Stimulated activated naive CD8-positive, alpha-beta T cell treated with anti-CD3 and anti-CD28 coated beads, Interleukin-15, amount 100 ng/mL, for 72 hours (primary cell): ENCODE data around the gene CARS1.
A peak's percentile ranks its signal among the peaks of the same experiment; 100 is the strongest.

Source experiments
- ATAC-seq: fragments of 150-1000 bp; cut with Tn5 transposase; 2 replicates; pipeline ENCODE4 v1.10.0; 2021; ENCODE audit warnings: mild to moderate bottlenecking, moderate library complexity
- DNase-seq, 2 donors: peaks; one replicate each; pipeline ENCODE4 v3.0.0; 2021 to 2022
- H3K27ac Mint-ChIP-seq, 2 donors: one replicate each; pipeline ENCODE4 v1.8.0; 2022; ENCODE audit warnings: mild to moderate bottlenecking in 2 of 2, mixed read lengths in 2 of 2, moderate library complexity in 2 of 2
- H3K27me3 Mint-ChIP-seq: one replicate; pipeline ENCODE4 v1.8.0; 2022; ENCODE audit warnings: mixed read lengths
- H3K4me1 Mint-ChIP-seq: one replicate; pipeline ENCODE4 v1.8.0; 2022; ENCODE audit warnings: mild to moderate bottlenecking, mixed read lengths
- H3K4me3 Mint-ChIP-seq, 2 donors: one replicate each; pipeline ENCODE4 v1.8.0; 2022; ENCODE audit warnings: mild to moderate bottlenecking in 2 of 2, mixed read lengths in 2 of 2, moderate library complexity in 1 of 2
- H3K9me3 Mint-ChIP-seq, 2 donors: one replicate each; pipeline ENCODE4 v1.8.0; 2022; ENCODE audit warnings: mixed read lengths in 2 of 2

CARS1 gene

DNA sequence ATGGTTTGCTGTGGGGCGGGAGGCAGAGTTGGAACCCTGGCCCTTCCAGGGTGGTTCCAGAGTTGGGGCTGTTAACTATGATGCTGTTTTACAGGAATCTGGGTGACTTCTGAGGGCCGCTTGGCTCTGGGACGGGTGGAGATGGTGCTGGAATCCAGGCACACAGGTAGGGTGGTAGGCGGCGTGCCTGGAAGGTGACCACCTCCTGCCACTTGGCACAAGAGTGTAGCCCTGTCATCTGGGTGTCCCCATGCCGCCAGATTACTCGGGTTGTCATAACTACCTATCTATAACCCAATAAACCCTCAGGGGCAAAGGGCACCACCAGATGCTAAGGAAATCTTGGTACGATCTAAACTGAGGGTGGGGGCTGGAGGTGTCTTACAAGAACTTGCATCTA is 1.3 kb downstream of the CARS1 start:
- H3K9me3 Mint-ChIP-seq = no peaks in the 10 kb centered on the region
- peak overlapping the region; percentile 94 to 99 for H3K27ac Mint-ChIP-seq
- no peaks in the 10 kb centered on the region for H3K27me3 Mint-ChIP-seq
- peaks cover 59% of the 10 kb centered on the region for H3K4me1 Mint-ChIP-seq
- ATAC-seq (no peak), DNase-seq (no peak)
- peak overlapping the region; percentile 98 for H3K4me3 Mint-ChIP-seq

DNA sequence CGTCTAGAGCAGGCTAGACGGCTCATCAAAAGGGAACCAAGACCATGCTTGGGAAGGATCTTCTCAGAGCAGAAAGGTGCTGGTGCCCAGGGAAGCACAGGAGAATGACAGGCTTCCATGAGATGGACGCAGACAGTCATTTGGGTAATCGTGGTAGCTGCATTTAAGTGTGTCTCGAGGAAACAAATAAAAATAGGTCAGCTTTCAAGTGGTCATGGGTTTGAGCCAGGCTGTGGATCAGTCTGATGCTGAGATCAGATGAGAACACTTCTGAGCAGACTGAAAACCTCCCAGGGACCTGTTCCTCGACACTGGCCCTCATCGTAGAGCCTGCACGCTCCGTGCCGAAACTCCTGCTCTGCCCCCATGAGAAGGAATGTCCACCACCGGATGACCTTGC is 4.7 kb downstream of the CARS1 start:
- no peak for DNase-seq
- Mint-ChIP-seq H3K27ac (no peak overlapping the region), H3K4me3 (no peak overlapping the region), H3K9me3 (no peaks in the 10 kb centered on the region), H3K4me1 (peaks cover 77% of the 10 kb centered on the region), H3K27me3 (no peaks in the 10 kb centered on the region)
- ATAC-seq = no peak

DNA sequence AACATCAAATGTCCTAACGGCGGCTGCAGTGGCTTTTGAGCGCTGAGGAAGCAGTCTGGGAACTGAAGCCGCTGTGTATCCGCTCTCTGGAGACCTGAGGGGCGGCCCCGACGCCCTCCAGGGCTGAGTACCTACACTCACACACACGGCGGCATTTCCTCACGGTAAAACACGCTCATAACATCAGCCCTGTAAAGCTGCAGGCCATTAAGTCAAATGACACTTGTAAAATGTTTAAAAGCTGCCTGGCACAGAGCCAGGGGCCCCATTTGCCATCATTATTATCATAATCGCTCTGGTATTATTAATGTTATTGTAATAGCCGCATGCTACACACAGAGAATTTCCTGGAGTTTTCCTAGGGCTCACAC is 5.1 kb downstream of the CARS1 start:
- Mint-ChIP-seq H3K27ac (no peak overlapping the region), H3K9me3 (no peaks in the 10 kb centered on the region)

DNA sequence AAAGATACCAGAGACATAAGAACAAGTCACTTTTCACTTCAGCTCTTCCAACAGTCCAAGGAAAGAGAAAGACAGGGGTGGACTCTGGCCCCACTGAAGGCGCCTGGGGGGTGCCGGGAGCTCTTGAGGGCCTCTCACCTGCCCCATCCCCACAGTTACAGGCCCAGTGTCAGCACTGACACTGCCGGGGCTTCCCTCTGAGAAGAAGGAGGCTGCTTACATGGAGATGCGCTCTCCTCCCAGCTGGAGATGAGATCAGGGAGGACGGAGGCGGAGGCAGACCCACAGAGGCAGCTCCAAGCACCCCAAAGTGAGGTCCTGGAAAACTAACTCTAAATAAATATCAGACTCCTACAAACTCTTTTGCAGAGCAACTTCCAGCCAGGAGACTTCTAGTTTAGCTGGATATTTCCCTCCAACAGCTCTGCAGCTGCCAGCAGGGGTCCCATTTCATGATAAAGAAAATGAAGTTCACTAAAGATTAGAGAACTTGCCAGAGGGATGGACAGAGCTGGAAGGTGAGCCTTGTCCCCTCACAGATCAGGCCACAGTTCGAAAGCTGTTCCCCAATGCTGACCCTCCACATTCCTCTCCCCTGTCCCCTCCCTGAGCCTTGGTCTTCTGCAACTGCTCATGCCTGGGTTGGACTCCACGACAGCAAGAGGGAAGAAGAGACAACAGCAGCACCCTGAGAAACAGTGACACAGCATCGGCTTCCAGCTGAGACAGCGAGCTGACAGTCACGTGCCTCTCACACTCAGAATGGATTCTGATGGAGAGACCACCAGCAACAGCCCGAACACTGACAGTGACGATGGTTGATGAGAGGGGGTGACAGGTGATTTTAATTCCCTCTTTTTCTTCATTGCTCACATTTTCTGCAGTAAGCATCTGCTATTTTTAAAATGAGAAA is 5.8 kb downstream of the CARS1 start:
- Mint-ChIP-seq H3K27ac (no peak overlapping the region), H3K4me3 (peak overlapping the region in 1 of 2 donors; percentile 24), H3K9me3 (no peaks in the 10 kb centered on the region), H3K27me3 (no peaks in the 10 kb centered on the region), H3K4me1 (peaks cover 74% of the 10 kb centered on the region)
- DNase-seq (no peak), ATAC-seq (no peak)

More for the DNA sequence above, 5.1 kb downstream of the CARS1 start:
- H3K4me3 Mint-ChIP-seq = no peak overlapping the region
- no peak for DNase-seq
- H3K27me3 Mint-ChIP-seq = no peaks in the 10 kb centered on the region
- H3K4me1 Mint-ChIP-seq = peaks cover 74% of the 10 kb centered on the region
- ATAC-seq = no peak

DNA sequence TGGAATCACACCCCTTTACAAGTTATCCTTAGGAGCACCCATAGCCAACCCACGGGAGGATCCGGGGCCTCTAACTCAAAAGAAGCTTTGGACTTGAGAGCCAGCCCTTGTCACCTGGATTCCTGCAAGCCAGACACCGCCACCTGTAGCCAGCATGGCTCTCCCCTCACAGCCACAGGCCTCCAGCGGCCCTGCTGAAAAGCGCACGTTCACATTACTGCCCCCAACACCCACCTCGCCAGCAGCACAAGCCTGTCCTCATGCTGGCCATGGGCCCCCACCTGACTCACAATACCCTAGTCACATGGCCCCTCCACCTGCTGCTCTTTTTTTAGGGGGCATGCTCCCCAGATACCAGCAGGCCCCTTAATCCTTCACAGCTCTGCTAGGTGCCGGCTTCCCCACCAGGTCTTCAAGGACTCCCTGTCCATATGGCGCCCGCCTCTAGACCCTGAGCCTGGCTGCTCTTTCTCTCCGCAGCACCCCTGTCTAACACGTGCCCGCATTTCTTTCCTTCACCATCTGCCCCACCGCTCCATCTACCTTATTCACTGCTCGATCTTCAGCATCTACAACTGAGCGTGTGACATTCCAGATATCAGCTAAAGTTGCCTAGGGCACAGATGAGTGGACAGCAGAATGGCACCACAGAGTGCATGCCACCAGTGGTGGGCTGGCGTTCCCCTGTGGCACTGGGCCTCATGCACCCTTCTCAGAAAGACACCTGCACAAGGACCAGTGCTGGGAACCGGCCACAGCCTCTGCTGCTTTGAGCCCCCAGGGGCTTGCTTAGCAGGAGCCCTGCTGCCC is 6.6 kb downstream of the CARS1 start:
- Mint-ChIP-seq H3K27ac (peak overlapping the region in 1 of 2 donors; percentile 77), H3K27me3 (no peaks in the 10 kb centered on the region), H3K4me3 (peak overlapping the region in 1 of 2 donors; percentile 14), H3K9me3 (no peaks in the 10 kb centered on the region), H3K4me1 (peaks cover 66% of the 10 kb centered on the region)
- no peak for ATAC-seq
- no peak for DNase-seq

DNA sequence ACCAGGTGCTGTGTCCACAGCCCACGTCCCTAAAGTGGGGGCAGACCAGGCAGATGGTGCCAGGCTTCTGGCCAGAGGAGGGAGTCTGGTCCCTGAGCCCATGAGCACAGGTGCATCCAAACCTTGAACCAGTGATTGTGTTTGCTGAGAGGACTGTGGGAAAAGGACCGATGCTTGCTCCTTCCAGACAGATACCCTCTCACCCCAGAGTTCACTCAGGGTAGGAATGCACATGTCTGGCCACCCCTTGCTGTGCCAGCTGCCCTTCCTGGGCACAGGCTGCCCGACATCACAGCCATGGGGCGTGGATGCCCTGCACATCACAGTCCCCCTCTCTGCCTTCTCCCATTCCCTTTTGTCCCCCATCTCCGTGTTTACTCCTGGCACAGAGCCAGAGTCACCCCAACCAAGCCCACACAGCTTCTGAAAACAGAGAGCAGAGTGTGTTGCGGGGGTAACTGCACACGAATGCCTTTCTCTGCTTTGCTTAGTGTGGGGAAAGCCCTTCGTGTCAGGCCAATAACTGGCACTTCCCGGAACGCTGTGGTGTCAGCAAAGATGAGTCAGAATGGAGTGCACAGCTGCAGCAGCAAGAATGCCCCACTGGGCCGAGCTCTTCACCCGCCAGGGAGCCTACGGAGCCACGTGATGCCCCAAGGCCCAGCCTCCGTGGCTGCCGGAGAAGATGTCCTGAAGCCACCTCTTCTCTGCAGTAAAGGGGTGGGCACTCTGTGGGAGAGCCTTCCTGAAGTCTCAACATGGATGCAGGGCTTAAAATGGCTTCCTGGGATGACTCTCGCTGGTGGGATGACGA is 7.6 kb downstream of the CARS1 start:
- Mint-ChIP-seq H3K27me3 (no peaks in the 10 kb centered on the region), H3K4me3 (peak overlapping the region; percentile 11 to 45), H3K9me3 (no peaks in the 10 kb centered on the region), H3K27ac (peak overlapping the region in 1 of 2 donors; percentile 36), H3K4me1 (peaks cover 57% of the 10 kb centered on the region)
- peak; percentile 79 for ATAC-seq
- peak in 1 of 2 donors; percentile 30 for DNase-seq

DNA sequence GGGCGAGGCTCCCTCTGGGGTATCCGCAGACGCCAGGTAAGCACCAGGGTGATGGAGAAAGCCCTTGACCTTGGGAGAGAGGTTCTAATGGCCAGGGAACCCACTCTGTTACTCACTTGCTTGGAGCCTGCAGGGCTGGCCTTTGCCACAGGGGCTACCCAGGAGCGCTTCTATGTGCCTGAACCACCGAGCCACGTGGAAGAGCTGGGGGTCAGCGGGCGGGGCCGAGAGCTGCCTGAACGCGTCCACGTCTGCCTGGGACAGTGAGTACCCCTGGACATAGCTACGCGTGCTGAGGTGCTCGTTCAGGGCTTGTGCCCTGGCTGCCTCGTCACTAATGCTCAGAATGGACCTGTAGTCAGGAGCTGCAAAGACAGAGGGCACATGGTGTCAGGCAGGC is 9.6 kb downstream of the CARS1 start:
- DNase-seq (no peak), ATAC-seq (no peak)
- no peaks in the 10 kb centered on the region for H3K9me3 Mint-ChIP-seq
- no peak overlapping the region for H3K27ac Mint-ChIP-seq
- no peak overlapping the region for H3K4me3 Mint-ChIP-seq
- peaks cover 52% of the 10 kb centered on the region for H3K4me1 Mint-ChIP-seq
- no peaks in the 10 kb centered on the region for H3K27me3 Mint-ChIP-seq

DNA sequence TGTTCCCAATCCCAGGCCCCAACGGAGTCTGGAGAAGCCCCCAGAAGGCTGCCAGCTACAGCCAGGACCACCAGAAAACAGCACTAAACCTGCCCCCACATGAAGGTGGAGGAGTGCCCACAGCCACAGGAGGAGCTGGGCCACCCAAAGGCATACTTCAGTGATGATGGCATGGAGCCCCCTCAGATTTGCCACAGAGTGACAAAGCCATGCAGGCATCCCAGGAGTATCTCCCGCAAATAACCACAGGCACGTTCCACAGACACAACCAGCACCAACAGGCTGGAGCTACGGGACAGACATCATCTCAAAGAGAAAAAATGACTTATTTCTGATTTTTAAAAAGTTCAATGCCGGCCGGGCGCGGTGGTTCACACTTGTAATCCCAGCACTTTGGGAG is 10.6 kb downstream of the CARS1 start:
- DNase-seq = no peak
- Mint-ChIP-seq H3K27ac (no peak overlapping the region), H3K4me1 (peaks cover 48% of the 10 kb centered on the region), H3K4me3 (no peak overlapping the region), H3K27me3 (no peaks in the 10 kb centered on the region), H3K9me3 (no peaks in the 10 kb centered on the region)
- ATAC-seq = no peak

DNA sequence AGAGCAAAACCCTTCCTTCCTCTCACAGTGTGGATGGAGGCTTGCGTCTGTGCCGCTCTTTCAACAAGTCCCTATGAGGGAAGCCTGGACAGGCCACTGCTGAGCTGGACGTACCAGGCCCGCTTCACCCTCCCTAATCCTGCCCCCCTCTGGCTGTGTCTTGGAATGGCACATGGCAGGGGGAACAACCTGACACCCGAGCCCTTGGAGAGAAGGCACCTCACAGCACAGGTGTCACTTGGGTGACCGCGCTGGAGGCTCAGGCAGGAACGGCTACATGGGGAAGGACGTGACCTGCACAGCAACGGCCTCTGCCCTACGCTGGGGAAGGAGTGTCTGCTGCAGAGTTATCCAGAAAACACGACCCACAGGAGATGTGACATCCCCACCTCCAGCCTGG is 11.0 kb downstream of the CARS1 start:
- Mint-ChIP-seq H3K27ac (no peak overlapping the region), H3K4me1 (peaks cover 44% of the 10 kb centered on the region), H3K9me3 (no peaks in the 10 kb centered on the region), H3K4me3 (no peak overlapping the region), H3K27me3 (no peaks in the 10 kb centered on the region)
- ATAC-seq (no peak), DNase-seq (no peak)

DNA sequence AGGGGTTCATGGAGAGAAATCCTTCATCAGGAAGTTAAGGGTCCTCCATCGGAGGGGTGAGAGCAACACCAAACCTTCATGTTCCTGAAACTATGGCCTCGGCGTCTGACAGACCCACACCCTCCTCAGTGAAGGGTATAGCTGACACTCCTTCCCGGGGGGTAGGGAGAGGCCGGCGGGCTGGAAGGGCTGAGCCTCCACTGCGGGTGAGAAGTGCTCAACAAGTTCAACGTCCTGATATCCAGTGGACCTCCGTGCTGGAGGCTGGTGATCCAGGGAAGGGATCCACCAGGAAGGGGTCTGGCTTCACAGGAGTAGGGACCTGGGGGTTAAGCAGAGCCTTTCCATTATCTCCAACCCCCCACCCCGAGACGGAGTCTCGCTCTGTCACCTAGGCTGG is 12.3 kb downstream of the CARS1 start:
- no peak for ATAC-seq
- no peak overlapping the region for H3K27ac Mint-ChIP-seq
- no peak overlapping the region for H3K4me3 Mint-ChIP-seq
- H3K27me3 Mint-ChIP-seq = no peaks in the 10 kb centered on the region
- no peaks in the 10 kb centered on the region for H3K9me3 Mint-ChIP-seq
- no peak for DNase-seq
- peaks cover 31% of the 10 kb centered on the region for H3K4me1 Mint-ChIP-seq

DNA sequence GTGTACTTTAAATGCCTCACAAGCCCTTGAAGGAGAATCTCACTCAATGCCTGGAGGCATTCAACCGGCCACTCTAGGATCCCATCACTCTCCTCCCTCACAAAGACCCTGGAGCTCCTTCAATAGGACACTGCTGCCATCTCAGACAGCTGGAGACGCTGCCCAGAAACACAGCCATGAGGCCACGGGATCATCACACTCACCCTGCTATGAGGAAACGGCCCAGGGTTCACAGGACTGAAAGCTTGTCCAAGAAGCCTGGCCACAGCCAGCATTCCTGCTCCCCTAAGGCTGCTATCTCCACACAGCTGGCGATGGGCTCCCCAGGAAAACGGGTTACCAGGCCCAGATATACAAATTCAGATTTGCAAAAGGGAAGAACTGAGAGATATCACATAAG is 13.2 kb downstream of the CARS1 start:
- no peaks in the 10 kb centered on the region for H3K9me3 Mint-ChIP-seq
- DNase-seq (no peak), ATAC-seq (no peak)
- no peaks in the 10 kb centered on the region for H3K27me3 Mint-ChIP-seq
- peak overlapping the region in 1 of 2 donors; percentile 34 for H3K27ac Mint-ChIP-seq
- peaks cover 23% of the 10 kb centered on the region for H3K4me1 Mint-ChIP-seq
- H3K4me3 Mint-ChIP-seq = no peak overlapping the region

DNA sequence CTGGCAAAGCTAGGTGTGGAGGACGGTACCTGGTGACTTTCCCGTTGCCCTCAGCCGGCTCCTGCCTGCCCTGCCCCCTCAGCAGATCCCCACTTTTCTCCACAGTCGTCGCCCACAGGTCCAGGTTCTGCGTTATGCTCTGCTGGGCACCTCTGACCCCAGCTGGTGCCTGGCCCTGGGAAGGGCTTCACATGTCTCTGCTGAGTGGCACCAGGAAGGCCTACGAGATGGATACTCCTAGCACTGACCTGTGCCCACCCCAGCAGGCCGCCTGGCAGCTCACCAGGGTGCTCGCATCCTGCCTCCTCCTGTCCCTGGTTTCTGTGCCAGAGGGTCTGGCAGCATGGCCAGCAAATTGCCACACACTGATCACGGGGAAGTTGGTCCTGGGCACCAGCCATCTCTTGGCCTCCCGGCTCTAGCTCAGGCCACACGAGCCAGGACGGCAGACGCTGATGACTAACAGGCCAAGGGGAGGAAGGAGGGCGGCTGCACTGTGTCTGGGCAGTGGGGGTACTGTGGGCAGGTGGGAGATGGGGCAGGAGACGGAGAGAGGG is 13.8 kb downstream of the CARS1 start:
- no peak for DNase-seq
- H3K4me3 Mint-ChIP-seq = no peak overlapping the region
- no peaks in the 10 kb centered on the region for H3K9me3 Mint-ChIP-seq
- peaks cover 23% of the 10 kb centered on the region for H3K4me1 Mint-ChIP-seq
- peak overlapping the region in 1 of 2 donors; percentile 34 for H3K27ac Mint-ChIP-seq
- ATAC-seq = no peak
- H3K27me3 Mint-ChIP-seq = no peaks in the 10 kb centered on the region

DNA sequence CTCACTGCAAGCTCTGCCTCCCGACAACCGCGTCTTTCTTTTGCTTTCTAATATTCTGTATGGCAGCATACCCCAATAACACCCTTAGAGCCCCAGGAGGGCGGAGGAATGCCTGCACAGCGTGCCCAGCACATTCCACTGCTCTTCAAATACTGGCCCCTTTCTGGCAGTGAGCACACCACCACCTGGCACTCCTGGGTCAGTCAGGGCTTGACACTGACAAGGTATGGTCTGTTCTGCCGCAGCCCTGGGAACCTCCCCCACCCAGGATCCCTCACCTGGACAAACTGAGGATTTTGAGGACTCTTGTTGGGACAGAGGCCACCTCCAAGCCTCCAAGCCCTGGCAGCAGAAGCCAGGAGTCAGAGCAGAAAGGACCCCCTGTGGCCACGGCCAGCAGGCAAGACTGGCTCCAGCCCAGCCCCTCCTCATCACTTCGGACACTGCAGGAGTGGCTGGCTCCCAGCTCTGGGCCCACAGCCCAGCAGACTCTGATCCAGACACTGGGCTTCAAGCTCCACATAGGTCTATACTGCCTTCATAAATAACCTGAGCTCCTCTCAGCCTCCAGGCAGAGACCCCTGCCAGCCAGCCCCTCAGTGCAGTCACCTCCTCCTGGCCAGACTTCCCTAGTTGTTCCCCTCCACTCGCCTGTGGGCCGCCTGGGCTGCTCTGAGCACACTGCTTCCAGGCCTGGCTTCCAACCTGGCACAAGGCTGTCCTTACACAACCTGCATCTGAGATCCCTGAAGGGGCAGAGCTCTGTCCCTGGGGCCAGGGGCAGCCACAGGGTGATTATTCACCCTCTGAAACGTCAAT is 14.5 kb downstream of the CARS1 start:
- ATAC-seq = no peak
- Mint-ChIP-seq H3K4me1 (peaks cover 26% of the 10 kb centered on the region), H3K4me3 (no peak overlapping the region), H3K27ac (peak overlapping the region in 1 of 2 donors; percentile 71), H3K27me3 (no peaks in the 10 kb centered on the region), H3K9me3 (no peaks in the 10 kb centered on the region)
- no peak for DNase-seq

DNA sequence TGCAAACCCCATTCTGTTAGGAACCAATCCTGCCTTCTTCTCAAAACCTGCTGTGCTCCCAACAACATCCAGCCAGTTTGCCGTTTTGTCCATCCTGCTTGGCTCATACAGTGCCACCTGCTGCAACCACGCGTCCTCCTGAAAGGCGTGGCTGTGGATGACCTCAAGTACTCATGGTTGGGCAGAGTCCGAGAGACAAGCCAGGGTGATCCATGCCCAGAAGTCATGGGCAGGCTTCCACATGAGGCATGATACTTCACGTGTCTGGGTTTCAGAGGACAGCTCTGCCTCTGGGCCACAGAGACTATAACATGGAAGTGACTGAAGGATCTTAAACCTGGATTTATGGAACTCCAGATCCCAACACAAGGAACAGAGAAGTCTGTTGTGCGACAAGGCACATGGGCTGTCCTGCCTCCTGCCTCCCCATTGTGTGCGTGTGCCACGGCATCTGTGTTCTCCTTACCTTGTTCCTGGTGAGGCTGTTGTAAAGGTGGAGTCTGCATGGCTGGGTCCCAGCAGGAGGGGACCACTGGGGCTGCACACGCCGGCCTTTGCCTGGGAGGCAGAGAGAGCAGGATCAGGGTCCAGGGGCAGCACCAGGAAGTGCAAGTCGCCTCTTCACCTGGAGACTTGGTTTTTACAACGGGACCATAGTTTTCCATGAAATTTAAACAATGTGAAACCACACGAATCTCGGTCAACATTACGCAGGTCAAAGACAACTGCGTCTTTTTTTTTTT is 15.4 kb downstream of the CARS1 start:
- ATAC-seq = no peak
- DNase-seq = no peak
- Mint-ChIP-seq H3K9me3 (no peaks in the 10 kb centered on the region), H3K4me1 (peaks cover 30% of the 10 kb centered on the region), H3K27me3 (no peaks in the 10 kb centered on the region), H3K27ac (no peak overlapping the region), H3K4me3 (no peak overlapping the region)
